OCI-LY3 (cell line): Measurements from ENCODE around the gene SCUBE3.

Experiments
- H2AFZ ChIP-seq: fragments of 200-600, 300-600 bp; shearing (Covaris generic); 2 replicates; pipeline ENCODE4 v1.6.0; 2014; ENCODE audit warnings: antibody characterized with exemption, low read depth, low read length
- H3K27ac ChIP-seq: fragments of 200-600, 300-600 bp; sonication (generic); 2 replicates; pipeline ENCODE4 v1.5.1; 2014; ENCODE audit warnings: mild to moderate bottlenecking, low read length, moderate library complexity, mixed read lengths
- H3K27me3 ChIP-seq: fragments of 200-600, 300-600 bp; sonication (generic); 2 replicates; pipeline ENCODE4 v1.6.1; 2014; ENCODE audit warnings: low read depth, low read length, mixed read lengths
- H3K36me3 ChIP-seq: fragments of 200-600, 300-600 bp; sonication (generic); replicated peaks from 2 replicates; pipeline ENCODE3; 2014; ENCODE audit warnings: low read depth, low read length, mixed read lengths
- H3K4me1 ChIP-seq: fragments of 300-600, 200-600 bp; sonication (generic); 2 replicates; pipeline ENCODE4 v1.6.1; 2014; ENCODE audit warnings: low read length, mixed read lengths
- H3K4me2 ChIP-seq: fragments of 200-600, 300-600 bp; sonication (generic); 2 replicates; pipeline ENCODE4 v1.6.1; 2014; ENCODE audit warnings: low read length, mixed read lengths
- H3K4me3 ChIP-seq: fragments of 300-600, 200-600 bp; sonication (generic); 2 replicates; pipeline ENCODE4 v1.5.1; 2014; ENCODE audit warnings: antibody characterized with exemption, mild to moderate bottlenecking, low read length, moderate library complexity
- H3K79me2 ChIP-seq: fragments of 300-600, 200-600 bp; shearing (Covaris generic); 2 replicates; pipeline ENCODE4 v1.6.1; 2014; ENCODE audit warnings: mild to moderate bottlenecking, low read length, mixed read lengths
- H3K9ac ChIP-seq: fragments of 300-600, 200-600 bp; shearing (Covaris generic); 2 replicates; pipeline ENCODE4 v1.6.0; 2014; ENCODE audit warnings: mild to moderate bottlenecking, low read length, moderate library complexity
- H3K9me3 ChIP-seq: fragments of 200-600, 300-600 bp; shearing (Covaris generic); 2 replicates; pipeline ENCODE4 v1.6.1; 2014; ENCODE audit warnings: low read length, mixed read lengths; ENCODE audit not compliant: insufficient read depth
- H4K20me1 ChIP-seq: fragments of 200-600, 300-600 bp; sonication (generic); 2 replicates; pipeline ENCODE4 v1.6.1; 2016; ENCODE audit warnings: low read length, mixed read lengths; ENCODE audit not compliant: insufficient read depth
- EZH2phosphoT487 ChIP-seq: fragments of 200-600 bp; shearing (Covaris generic); IDR thresholded peaks from 2 replicates; pipeline ENCODE4 v1.6.1; 2018; ENCODE audit warnings: antibody characterized with exemption, mixed run types, low read depth
- TF ChIP-seq, protein P1 (sequence below): fragments of 200-600, 300-600 bp; sonication (generic); IDR thresholded peaks from 2 replicates; pipeline ENCODE4 v1.5.1; 2014; ENCODE audit warnings: antibody characterized with exemption, low read length, low read depth

The SCUBE3 gene

DNA sequence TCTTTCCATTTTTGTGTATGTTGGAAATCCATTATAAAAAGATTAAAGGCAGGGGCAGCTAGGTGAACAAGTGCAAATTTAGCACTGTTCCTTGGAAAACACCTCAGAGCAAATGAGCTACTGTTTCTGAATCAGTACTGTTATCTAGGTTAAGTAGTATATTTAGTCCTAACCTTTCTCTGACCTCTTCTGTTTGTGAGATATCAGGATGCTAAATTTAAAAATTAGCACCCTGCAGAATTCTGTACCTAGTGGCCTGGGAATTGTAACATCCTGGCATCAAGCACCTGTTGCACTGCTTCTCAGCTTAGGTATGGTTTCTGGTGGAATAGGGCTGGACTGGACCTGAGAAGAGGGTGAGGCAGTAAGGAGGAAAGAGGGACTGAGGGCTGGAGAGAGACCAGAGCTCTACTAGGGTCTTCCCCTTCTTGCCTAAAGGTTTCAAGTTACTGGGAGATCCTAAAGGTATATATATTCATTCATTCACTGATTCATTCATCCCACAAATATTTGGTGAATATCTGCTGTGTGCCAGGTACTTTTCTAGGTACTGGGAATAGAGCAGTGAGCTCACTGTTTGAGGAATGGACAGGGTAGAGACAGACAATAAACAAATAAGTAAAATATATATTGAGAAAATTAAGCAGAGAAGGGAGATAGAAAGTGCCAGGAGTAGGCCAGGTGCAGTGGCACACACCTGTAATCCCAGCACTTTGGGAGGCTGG lies 51.0 kb downstream of the SCUBE3 start:
- no peaks in the 10 kb centered on the region for H3K27me3 ChIP-seq
- no peaks in the 10 kb centered on the region for H3K9me3 ChIP-seq
- H3K4me3 ChIP-seq = no peak overlapping the region
- H3K9ac ChIP-seq = 0 out of 2 replicates have a peak overlapping the region, but pooled peaks have one; percentile 19
- H3K27ac ChIP-seq = no peak overlapping the region
- TF ChIP-seq EZH2phosphoT487 = no peak
- TF ChIP-seq, protein P1, sequence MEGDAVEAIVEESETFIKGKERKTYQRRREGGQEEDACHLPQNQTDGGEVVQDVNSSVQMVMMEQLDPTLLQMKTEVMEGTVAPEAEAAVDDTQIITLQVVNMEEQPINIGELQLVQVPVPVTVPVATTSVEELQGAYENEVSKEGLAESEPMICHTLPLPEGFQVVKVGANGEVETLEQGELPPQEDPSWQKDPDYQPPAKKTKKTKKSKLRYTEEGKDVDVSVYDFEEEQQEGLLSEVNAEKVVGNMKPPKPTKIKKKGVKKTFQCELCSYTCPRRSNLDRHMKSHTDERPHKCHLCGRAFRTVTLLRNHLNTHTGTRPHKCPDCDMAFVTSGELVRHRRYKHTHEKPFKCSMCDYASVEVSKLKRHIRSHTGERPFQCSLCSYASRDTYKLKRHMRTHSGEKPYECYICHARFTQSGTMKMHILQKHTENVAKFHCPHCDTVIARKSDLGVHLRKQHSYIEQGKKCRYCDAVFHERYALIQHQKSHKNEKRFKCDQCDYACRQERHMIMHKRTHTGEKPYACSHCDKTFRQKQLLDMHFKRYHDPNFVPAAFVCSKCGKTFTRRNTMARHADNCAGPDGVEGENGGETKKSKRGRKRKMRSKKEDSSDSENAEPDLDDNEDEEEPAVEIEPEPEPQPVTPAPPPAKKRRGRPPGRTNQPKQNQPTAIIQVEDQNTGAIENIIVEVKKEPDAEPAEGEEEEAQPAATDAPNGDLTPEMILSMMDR = no peak
- peaks cover 19% of the 10 kb centered on the region for H3K4me1 ChIP-seq
- H3K79me2 ChIP-seq = peaks cover 6% of the 10 kb centered on the region
- no peaks in the 10 kb centered on the region for H4K20me1 ChIP-seq
- no peak overlapping the region for H2AFZ ChIP-seq
- H3K36me3 ChIP-seq = no peaks in the 10 kb centered on the region
- H3K4me2 ChIP-seq = peak overlapping the region; percentile 53

DNA sequence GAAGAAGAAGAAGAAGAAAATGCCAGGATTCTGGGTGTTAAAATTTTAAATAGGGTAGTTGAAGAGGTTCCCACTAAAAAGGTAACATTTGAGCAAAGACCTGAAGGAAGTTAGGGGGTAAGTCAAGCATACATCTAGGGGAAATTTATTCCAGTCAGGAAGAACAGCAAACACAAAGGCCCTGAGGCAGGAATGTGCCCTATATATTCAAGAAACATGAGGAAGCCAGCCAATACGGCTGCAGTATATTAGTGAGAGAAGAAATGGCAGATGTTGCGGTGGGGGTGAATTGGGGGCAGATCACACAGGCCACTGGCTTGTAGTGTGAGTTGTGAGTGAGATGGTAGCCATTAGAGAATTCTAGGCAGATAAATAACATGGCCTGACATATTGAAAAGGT lies 51.8 kb downstream of the SCUBE3 start:
- no peak overlapping the region for H3K4me2 ChIP-seq

DNA sequence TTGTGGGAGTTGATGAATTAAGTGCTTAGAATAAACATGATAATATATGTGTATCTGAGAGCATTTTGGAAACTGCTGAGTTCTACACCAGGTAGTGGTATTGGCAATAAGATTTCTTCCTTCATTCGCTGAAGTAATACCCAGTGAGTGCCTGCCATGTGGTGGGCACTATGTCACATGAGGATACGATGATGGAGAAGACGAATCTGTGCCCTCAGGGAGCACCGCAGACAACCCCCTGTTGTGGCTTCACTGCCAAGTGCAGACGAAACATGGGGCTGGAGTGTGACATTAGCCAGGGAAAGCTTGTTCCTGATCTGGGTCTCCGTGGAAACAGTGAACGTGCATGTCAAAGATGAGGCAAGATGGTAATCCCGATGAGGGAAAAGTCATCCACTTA lies 53.7 kb downstream of the SCUBE3 start:
- TF ChIP-seq EZH2phosphoT487 = no peak
- TF ChIP-seq, protein P1 = no peak
- no peak overlapping the region for H3K4me3 ChIP-seq
- H2AFZ ChIP-seq = no peak overlapping the region
- no peak overlapping the region for H3K4me2 ChIP-seq
- no peaks in the 10 kb centered on the region for H4K20me1 ChIP-seq
- no peak overlapping the region for H3K9ac ChIP-seq
- H3K36me3 ChIP-seq = no peaks in the 10 kb centered on the region
- H3K9me3 ChIP-seq = no peaks in the 10 kb centered on the region
- H3K4me1 ChIP-seq = peaks cover 10% of the 10 kb centered on the region
- H3K27me3 ChIP-seq = no peaks in the 10 kb centered on the region
- H3K79me2 ChIP-seq = no peaks in the 10 kb centered on the region
- no peak overlapping the region for H3K27ac ChIP-seq

More for the DNA sequence above, 51.8 kb downstream of the SCUBE3 start:
- H3K27ac ChIP-seq = no peak overlapping the region
- H3K9ac ChIP-seq = no peak overlapping the region
- H3K79me2 ChIP-seq = peaks cover under 1% of the 10 kb centered on the region
- H3K27me3 ChIP-seq = no peaks in the 10 kb centered on the region
- H3K4me1 ChIP-seq = peaks cover 15% of the 10 kb centered on the region
- no peaks in the 10 kb centered on the region for H3K36me3 ChIP-seq
- H3K9me3 ChIP-seq = no peaks in the 10 kb centered on the region
- no peaks in the 10 kb centered on the region for H4K20me1 ChIP-seq
- H2AFZ ChIP-seq = no peak overlapping the region
- no peak overlapping the region for H3K4me3 ChIP-seq
- TF ChIP-seq, protein P1 = no peak
- TF ChIP-seq EZH2phosphoT487 = no peak

DNA sequence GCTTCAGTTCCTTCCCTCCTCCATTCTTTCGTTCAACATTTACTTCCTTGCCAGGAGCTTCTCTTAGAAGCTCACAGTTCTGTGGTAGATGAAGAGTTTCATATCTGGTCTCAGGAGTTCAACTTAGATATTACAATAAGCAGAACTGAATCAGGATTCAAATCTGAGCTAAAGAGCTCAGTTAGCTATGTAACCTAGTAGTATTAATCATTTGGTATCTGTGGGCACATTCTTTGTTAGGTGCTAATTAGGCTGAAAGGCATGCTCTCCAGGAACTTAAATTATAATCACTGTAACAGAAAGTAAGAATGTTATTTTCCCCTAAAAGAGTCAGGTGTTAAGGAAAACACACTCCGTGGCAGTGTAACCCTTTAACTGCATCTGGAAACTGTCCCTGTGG lies 54.1 kb downstream of the SCUBE3 start:
- no peaks in the 10 kb centered on the region for H3K9me3 ChIP-seq
- H3K27ac ChIP-seq = no peak overlapping the region
- H4K20me1 ChIP-seq = no peaks in the 10 kb centered on the region
- no peak overlapping the region for H2AFZ ChIP-seq
- H3K4me3 ChIP-seq = no peak overlapping the region
- no peak overlapping the region for H3K9ac ChIP-seq
- no peaks in the 10 kb centered on the region for H3K79me2 ChIP-seq
- no peaks in the 10 kb centered on the region for H3K36me3 ChIP-seq
- H3K4me1 ChIP-seq = peaks cover 10% of the 10 kb centered on the region
- TF ChIP-seq EZH2phosphoT487 = no peak
- TF ChIP-seq, protein P1 = no peak
- no peaks in the 10 kb centered on the region for H3K27me3 ChIP-seq
- no peak overlapping the region for H3K4me2 ChIP-seq
